HG02759 (cell line): Measurements from ENCODE around the gene KRT80.
"Not testable (repeated sequence)": the region's sequence is repeated elsewhere in the genome, so short reads cannot be mapped to it uniquely, and the experiment has no call there.

Experiments used
- ATAC-seq: cut with Tn5 transposase; IDR thresholded peaks from one replicate; pipeline ENCODE4 v1.9.1; 2021; ENCODE audit warnings: mild to moderate bottlenecking, moderate library complexity; ENCODE audit not compliant: unreplicated experiment

KRT80 gene

DNA sequence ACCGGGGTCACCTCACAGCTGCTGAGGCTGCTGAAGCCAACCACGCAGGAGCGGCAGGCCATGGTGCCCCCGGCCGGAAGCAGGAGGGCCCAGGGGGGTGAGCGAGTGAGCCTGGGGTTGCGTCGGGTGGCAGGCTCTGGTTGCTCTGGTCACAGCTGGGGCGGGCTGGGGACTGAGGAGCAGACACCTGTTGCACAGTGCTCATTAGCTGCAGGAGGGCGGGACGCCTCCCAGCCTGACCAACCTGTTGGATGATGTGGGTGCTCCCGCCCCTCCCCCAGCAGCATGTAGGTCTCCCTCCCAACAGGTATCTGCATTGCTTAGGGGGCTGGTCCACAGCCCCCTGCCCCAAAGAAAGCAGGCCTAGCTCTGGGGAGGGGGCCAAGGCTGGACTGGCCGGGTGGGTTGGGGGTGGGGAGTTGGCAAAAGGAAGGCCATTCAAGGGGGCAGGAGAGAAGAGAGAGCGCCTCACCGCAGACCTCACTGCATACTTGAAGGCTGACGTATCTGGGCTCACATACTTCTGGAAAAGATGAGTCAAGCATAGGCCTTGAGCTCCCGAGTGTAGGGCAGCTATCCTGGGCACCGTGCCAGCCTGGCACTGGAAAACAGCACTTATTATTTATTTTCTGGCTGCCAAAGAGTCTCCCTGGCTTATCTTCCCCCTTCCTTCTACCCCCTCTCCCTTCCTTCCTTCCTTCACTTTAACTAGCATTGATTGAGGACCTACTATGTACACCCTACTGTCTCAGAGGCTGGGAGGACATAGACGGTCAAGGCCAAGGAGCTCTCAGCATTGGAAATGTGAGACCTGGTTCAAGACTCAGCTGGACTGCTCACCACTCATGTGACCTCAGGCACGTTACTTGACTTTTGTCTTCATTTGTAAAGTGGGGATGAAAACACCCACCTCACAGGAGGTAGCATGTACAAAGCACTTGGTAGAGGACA, at the start of gene KRT80:
KRT80 (minus strand) TSS at position 174 of the 951 bp plus-strand sequence; CDS start at position 62, 112 bp downstream.
- no peak for ATAC-seq

DNA sequence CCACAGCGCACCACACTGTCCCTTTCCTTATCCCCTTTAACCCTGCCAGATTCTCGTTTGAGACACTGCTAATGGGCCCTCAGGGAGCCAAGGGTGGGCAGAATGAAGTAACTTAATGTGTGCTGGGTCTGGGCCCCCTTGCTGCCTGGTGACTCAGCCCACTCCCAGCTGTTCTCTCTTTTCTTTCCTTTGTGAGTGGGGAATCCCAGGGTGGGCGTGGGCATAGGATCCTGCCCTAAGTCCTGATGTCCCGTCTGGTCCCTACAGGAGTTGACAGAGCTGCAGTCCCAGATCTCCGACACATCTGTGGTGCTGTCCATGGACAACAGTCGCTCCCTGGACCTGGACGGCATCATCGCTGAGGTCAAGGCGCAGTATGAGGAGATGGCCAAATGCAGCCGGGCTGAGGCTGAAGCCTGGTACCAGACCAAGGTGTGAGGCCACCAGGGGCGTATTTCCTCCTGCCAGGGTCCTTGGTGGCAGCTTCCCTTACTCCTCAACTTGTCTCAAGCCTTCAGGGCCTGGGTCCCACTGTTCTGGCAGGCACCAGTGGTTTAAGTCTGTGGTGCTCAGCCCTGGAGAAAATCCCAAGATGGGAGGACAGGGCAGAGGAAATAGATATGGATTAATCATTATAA, 49.5 kb upstream of the KRT80 start:
- ATAC-seq = no peak

DNA sequence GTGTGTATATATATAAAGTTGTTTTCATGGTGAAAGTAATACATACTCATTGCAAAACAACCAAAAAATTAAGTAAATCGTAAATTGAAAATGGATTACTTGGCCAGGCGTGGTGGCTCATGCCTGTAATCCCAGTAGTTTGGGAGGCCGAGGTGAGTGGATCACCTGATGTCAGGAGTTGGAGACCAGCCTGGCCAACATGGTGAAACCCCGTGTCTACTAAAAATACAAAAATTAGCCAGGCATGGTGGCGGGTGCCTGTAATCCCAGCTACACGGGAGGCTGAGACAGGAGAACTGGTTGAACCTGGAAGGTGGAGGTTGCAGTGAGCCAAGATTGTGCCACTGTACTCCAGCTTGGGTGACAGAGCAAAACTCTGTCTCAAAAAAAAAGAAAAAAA, 48.4 kb upstream of the KRT80 start:
- ATAC-seq = not testable (repeated sequence)

DNA sequence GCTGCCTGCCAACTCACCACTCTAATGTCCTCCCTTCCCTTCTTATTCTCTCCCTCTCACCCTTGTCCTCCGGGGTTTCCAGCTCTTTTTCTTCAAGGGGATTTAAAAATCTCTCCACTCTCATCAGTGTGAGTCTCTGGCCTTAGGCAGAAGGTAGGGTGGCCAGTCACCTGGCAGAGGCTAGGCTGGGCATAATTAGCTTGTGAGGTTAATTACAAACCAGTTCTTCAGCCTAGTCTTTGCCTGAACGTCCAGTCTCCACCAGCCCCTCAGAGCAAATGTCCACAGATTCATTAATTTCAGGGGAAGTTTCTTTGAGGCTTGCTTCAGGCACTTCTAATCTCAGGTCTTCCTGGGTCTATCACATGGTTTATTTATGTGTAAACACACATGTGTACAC, 48.0 kb upstream of the KRT80 start:
- no peak for ATAC-seq

- ATAC-seq = no peak
Observed at GRCh38 chr12:52238916-52239646, 47.3 kb upstream of the KRT80 start.

GRCh38 chr12:52238207-52238840, 46.5 kb upstream of the KRT80 start:
- ATAC-seq = no peak

DNA sequence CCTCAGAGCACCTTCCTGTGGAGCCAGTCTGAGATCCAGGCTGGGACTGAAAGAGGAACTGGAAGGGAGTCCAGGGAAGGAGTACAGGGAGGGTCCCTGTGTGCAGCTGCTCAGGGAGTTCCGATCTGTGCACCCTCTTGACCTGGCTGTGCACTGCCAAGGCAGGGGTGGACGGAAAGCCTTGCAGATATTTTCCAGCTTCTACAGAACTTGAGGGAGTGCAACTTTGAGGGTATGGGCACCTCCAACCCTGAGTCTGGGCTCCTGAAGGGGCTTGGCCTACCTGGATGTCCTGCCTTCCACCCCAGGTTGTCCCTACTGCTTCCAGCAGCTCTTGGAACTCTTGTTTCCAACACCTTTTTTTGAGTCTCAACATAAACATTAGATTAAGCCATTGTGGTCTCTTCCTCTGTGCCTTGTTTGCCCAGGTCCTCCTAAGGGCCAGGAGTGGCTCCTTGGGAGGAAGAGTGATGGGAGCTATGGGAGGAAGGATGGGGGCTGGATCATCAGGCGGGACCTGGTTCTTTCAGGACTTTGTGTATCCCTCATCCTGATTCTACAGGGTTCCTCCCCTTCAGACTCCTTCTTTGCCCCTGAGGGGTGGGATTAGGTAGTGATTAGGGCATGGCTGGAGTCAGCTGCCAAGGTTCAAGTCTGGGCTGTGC, 44.7 kb upstream of the KRT80 start:
- ATAC-seq = no peak

DNA sequence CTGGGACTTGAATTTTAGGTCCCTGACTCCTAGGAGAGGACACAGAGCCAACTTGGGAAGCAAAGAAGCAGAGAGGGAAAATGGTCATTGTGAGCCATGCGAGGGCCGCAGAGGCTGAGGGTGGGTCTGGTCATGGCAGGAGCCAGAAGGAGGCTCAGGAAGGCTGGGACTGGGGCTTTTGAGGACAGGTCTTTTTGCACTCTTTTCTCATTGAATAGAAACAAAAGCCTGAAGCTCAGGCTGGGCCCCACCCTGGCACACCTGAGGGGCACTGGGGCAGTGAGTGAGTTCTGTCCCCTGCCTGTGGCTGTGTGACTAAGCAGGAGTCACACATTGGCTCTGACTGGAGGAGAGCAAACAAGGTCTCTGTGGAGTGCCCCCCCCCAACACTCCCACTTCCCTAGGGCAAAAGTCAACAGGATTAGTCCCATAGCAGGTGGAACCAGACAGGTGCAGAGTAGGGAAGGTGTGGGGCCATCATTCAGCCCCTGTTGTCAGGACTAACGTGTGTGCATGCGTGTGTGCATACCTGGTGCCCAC, 44.1 kb upstream of the KRT80 start:
- ATAC-seq = no peak

- ATAC-seq = no peak
Observed at GRCh38 chr12:52235001-52235764, 43.4 kb upstream of the KRT80 start.

GRCh38 chr12:52234223-52234810, 42.5 kb upstream of the KRT80 start:
- no peak for ATAC-seq

DNA sequence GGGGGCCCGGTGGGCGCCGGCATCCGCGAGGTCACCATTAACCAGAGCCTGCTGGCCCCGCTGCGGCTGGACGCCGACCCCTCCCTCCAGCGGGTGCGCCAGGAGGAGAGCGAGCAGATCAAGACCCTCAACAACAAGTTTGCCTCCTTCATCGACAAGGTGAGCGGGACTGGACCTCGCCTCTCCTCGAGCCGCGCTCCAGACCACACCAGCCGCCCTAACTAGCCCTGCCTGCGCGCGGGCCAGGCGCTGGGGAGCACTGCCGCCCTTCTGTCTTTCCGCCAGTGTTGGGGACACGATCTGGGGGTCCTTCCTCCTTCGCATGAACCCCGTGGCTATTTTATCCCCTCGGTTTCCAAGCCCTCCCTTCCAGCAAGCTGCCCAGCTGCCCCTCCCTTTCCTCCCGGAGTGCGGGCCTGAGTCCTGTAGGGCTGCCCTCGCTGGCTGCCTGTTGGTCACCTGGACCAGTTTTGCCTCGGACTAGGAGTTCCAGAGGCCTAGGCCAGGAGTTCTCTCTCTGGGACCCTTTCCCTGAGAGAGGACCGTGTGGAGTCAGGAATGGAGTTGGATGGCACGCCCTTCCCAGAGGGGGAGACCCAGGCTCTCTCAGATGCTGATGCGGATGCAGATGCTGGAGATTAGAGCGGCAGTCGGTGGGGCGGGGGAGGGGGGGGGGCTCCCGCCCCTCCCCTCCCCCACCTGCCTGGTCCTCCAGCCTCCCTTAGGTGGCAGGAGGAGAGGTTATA, 41.8 kb upstream of the KRT80 start:
- ATAC-seq = no peak

GRCh38 chr12:52232674-52233461, 41.1 kb upstream of the KRT80 start, which contains the start of gene KRT7:
KRT7 (plus strand) TSS chr12:52233243; CDS start chr12:52233297, 54 bp downstream.
- no peak for ATAC-seq

DNA sequence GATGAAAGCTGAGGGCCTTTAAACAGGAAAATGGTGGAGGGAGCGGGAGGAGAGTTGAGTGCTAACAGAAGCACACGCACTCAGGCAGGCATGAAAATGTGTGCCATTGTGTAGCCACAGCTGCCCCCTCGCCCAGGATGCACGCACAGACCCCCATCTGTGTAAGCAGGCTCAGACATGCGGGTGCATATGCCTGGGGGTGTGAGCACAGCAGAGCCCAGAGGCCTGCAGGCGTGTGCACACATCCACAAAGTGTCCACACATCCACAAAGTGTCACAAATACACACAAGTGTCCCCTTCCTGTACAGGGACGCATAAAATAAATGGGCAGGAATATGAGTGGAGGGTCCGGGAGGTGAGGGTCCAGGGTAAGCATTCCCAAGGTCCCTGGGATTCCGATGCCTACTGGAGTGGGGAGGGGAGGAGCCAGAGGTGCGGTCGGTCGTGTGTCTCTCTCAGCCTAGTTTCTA, 40.4 kb upstream of the KRT80 start:
- ATAC-seq = no peak

GRCh38 chr12:52231305-52232202, 39.7 kb upstream of the KRT80 start:
- ATAC-seq = no peak

GRCh38 chr12:52230364-52231281, 38.8 kb upstream of the KRT80 start:
- ATAC-seq = no peak
